Mononuclear cell (primary cell): ENCODE measurements around the gene SNX1. TPM values are rescaled to one million over a fixed set of nuclear protein-coding genes. Genes with fewer than 3 reads are reported as not detected.

Experiments used
- H3K27me3 ChIP-seq: 2 replicates; pipeline ENCODE4 v1.6.0; 2011; ENCODE audit warnings: low read length, control low read depth; ENCODE audit not compliant: insufficient read depth
- H3K4me1 ChIP-seq: 2 replicates; pipeline ENCODE4 v1.5.1; 2011; ENCODE audit warnings: mild to moderate bottlenecking, low read length, control low read depth; ENCODE audit not compliant: insufficient read depth
- H3K4me3 ChIP-seq: 2 replicates; pipeline ENCODE4 v1.5.1; 2011; ENCODE audit warnings: mild to moderate bottlenecking, low read length, moderate library complexity
- H3K9me3 ChIP-seq: 2 replicates; pipeline ENCODE4 v1.5.1; 2011; ENCODE audit warnings: low read depth, mild to moderate bottlenecking, control low read depth, low read length
- total RNA-seq: library from RNA; depleted of rRNA; stranded (reverse); fragments of >200 nt; gene quantifications from one replicate; pipeline ENCODE4 v1.2.3, GENCODE V29; 2012

SNX1 gene
- total RNA-seq, 1 donor: 29.2 TPM

DNA sequence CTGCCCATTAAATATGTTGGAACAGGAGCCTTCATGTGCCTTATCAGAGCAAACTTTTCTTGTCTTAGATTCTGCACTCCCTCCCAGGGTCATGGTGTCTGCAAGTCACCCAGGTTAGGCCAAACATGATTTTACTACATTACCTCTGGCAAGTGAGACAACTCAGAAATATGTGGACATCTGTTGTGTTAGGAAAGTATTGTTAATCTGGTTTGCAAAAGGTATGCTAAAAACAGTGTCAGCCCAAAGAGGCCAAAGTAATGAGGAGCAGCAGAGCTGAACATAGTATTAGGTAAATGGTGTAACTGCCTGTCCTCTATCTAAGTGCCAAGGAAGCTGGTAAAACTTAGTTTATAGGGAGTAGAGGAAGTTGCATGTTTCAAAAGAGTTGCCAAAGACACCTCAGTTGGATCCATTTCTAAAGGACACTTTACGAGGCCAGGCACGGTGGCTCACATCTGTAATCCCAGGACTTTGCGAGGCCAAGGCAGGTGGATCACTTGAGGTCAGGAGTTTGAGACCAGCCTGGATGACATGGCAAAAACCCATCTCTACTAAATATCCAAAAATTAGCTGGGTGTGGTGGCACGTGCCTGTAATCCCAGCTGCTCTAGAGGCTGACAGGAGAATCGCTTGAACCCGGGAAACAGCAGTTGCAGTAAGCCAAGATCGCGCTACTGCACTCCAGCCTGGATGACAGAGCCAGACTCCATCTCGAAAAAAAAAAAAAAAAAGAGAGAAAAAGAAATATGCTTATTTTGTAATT, 89.5 kb downstream of the SNX1 start:
- no peaks in the 10 kb centered on the region for H3K27me3 ChIP-seq
- no peak overlapping the region for H3K4me3 ChIP-seq
- H3K9me3 ChIP-seq: no peaks in the 10 kb centered on the region
- peaks cover 7% of the 10 kb centered on the region for H3K4me1 ChIP-seq

DNA sequence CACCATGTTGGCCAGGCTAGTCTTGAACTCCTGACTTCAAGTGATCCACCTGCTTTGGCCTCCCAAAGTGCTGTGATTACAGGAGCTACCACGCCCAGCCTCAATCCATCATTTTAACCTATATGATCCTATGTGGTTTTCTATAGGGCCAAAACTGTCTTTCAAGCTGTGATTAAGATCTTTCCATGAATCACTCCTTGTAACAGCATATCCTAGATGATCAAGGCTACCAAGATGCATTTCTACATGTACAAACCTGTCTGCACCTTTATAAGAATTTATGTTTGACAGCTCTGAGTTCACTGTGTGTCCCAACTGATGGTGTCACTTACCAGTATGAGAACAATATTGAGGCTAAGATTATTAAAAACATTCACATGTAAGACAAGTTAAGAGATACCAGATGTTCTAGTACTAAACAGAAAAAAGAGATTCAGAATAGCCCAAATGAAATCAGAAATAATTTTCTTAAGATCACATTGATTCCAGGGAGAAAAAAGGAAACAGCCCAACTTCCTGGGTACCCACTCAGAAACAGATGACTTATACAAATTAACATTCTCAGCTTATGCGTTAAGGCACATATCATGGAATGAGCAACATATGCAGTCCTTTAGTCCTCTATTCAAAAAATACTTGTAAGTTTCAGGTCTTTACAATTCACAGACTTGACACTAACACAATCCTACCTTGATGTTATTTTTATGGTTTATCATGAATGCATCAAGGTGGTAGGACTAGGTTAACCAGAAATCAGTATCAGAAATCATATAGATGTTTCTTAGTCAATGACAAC, 91.8 kb downstream of the SNX1 start:
- Histone ChIP-seq H3K4me1 (no peaks in the 10 kb centered on the region), H3K27me3 (no peaks in the 10 kb centered on the region), H3K4me3 (no peak overlapping the region), H3K9me3 (no peaks in the 10 kb centered on the region)

Other genes with a start within 250 kb of the SNX1 start
- 2.2 TPM for gene DAPK2, start 49.5 kb upstream of the SNX1 start, total RNA-seq
- 47.9 TPM for gene CIAO2A, start 2.1 kb upstream of the SNX1 start, total RNA-seq
- 4.5 TPM for gene SNX22, start 55.7 kb downstream of the SNX1 start, total RNA-seq
- 219 TPM for gene PPIB, start 67.0 kb downstream of the SNX1 start, total RNA-seq